Measurements from ENCODE around the gene ATP9B.

GRCh38 chr18:79402209-79402576 lies 333.0 kb downstream of the ATP9B start:
- TF ChIP-seq EZH2 (IDR thresholded peaks at IDR 0.05; ENCODE audit: insufficient read depth, low read length) (no peak), CTCF (IDR thresholded peaks at IDR 0.05; ENCODE audit: insufficient read depth, low read depth, low read length) (no peak)

Data from astrocyte (in vitro differentiated cells and primary cell).